B cell (primary cell): ENCODE measurements around the gene ARID3B. TPM values are rescaled to one million over a fixed set of nuclear protein-coding genes. Genes with fewer than 3 reads are reported as not detected.
"Not testable (repeated sequence)": the region's sequence is repeated elsewhere in the genome, so short reads cannot be mapped to it uniquely, and the experiment has no call there.

ENCODE experiments used
- ATAC-seq: fragments of 200-7000 bp; cut with Tn5 transposase; one replicate; pipeline ENCODE4 v1.10.0; 2021; ENCODE audit warnings: low read depth, mild to moderate bottlenecking, moderate number of reproducible peaks, moderate library complexity
- CTCF ChIA-PET: fragments of 350-600 bp; sonication (Branson Sonifier 250); formaldehyde crosslinking; loops from one replicate; lab custom pipeline; 2021; ENCODE audit warnings: antibody characterized with exemption, inconsistent platforms; lab: Charles Lee
- POLR2A ChIA-PET: fragments of 350-600 bp; sonication (Branson Sonifier 250); formaldehyde crosslinking; loops from one replicate; lab custom pipeline; 2021; ENCODE audit warnings: antibody characterized with exemption; lab: Charles Lee
- DNase-seq: peaks from one replicate; pipeline ENCODE4 v3.0.0; 2013
- H2AFZ ChIP-seq: 2 replicates; pipeline ENCODE4 v1.6.1; 2012; ENCODE audit warnings: mild to moderate bottlenecking, low read depth, low read length; ENCODE audit not compliant: insufficient read depth, poor library complexity, severe bottlenecking
- H3K27ac ChIP-seq, 2 donors: 1 replicate in 1 of 2; 2 replicates in 1 of 2; pipeline ENCODE4 v1.5.1; 2012 to 2013; ENCODE audit warnings: low read length in 2 of 2, mild to moderate bottlenecking in 2 of 2, moderate library complexity in 1 of 2
- H3K27me3 ChIP-seq, 4 experiments: fragments of 200-600 bp in 1 of 4; sonication (generic) in 1 of 4; replicated peaks in 1 of 4; 1 replicate in 2 of 4; 2 replicates in 2 of 4; pipeline versions ENCODE4 v1.6.1 to v1.7.0; 2013 to 2016; ENCODE audit warnings: low read length in 3 of 4, mild to moderate bottlenecking in 2 of 4, mixed read lengths in 1 of 4, moderate library complexity in 1 of 4; ENCODE audit not compliant: insufficient read depth in 4 of 4, control insufficient read depth in 3 of 4; ENCODE audit errors: control extremely low read depth in 1 of 4
- H3K36me3 ChIP-seq, 2 experiments: replicated peaks in 1 of 2; 1 replicate in 1 of 2; 2 replicates in 1 of 2; pipeline versions ENCODE4 v1.6.1 to v1.7.1; 2013; ENCODE audit warnings: low read length in 1 of 2; ENCODE audit not compliant: insufficient read depth in 2 of 2, control insufficient read depth in 1 of 2; ENCODE audit errors: control extremely low read depth in 1 of 2, extremely low read depth in 1 of 2
- H3K4me1 ChIP-seq, 2 donors: fragments of 200-600 bp in 1 of 2; sonication (generic) in 1 of 2; 1 replicate in 1 of 2; 2 replicates in 1 of 2; pipeline versions ENCODE4 v1.5.1 to v1.6.1; 2013 to 2017; ENCODE audit warnings: low read length in 2 of 2; ENCODE audit not compliant: control insufficient read depth in 2 of 2, insufficient read depth in 2 of 2
- H3K4me2 ChIP-seq: replicated peaks from 2 replicates; pipeline ENCODE3; 2012; ENCODE audit warnings: mild to moderate bottlenecking, low read depth, low read length; ENCODE audit not compliant: poor library complexity, severe bottlenecking
- H3K4me3 ChIP-seq, 5 experiments: fragments of 200-600 bp in 1 of 5; sonication (generic) in 1 of 5; 1 replicate in 3 of 5; 2 replicates in 2 of 5; pipeline versions ENCODE4 v1.5.1 to v1.7.0; 2011 to 2016; ENCODE audit warnings: low read length in 4 of 5, mild to moderate bottlenecking in 4 of 5, low read depth in 2 of 5, control low read depth in 1 of 5, moderate library complexity in 1 of 5; ENCODE audit not compliant: insufficient read depth in 1 of 5; ENCODE audit errors: control extremely low read depth in 1 of 5, extremely low read depth in 1 of 5
- H3K79me2 ChIP-seq: fragments of 200-600 bp; sonication (generic); one replicate; pipeline ENCODE4 v1.6.0; 2016; ENCODE audit warnings: low read length; ENCODE audit not compliant: control insufficient read depth, insufficient read depth
- H3K9ac ChIP-seq: fragments of 200-600 bp; sonication (generic); 2 replicates; pipeline ENCODE4 v1.6.1; 2017; ENCODE audit warnings: mild to moderate bottlenecking, low read length, moderate library complexity
- H3K9me3 ChIP-seq, 3 donors: one replicate each; pipeline versions ENCODE4 v1.6.1 to v1.7.1; 2013; ENCODE audit warnings: low read length in 2 of 3; ENCODE audit not compliant: control insufficient read depth in 2 of 3, insufficient read depth in 1 of 3; ENCODE audit errors: control extremely low read depth in 1 of 3
- H4K20me1 ChIP-seq: 2 replicates; pipeline ENCODE4 v1.6.0; 2012; ENCODE audit warnings: mild to moderate bottlenecking, low read length; ENCODE audit not compliant: insufficient read depth, control insufficient read depth, poor library complexity, severe bottlenecking
- H3K27ac Mint-ChIP-seq: one replicate; pipeline ENCODE4 v1.8.0; 2021; ENCODE audit warnings: mixed read lengths
- H3K27me3 Mint-ChIP-seq: one replicate; pipeline ENCODE4 v1.8.0; 2021; ENCODE audit warnings: mixed read lengths
- H3K4me1 Mint-ChIP-seq: one replicate; pipeline ENCODE4 v1.8.0; 2021; ENCODE audit warnings: mixed read lengths
- H3K4me3 Mint-ChIP-seq: one replicate; pipeline ENCODE4 v1.8.0; 2021; ENCODE audit warnings: mixed read lengths
- H3K9me3 Mint-ChIP-seq: one replicate; pipeline ENCODE4 v1.8.0; 2022; ENCODE audit warnings: mixed read lengths; ENCODE audit not compliant: insufficient read depth
- CTCF ChIP-seq: fragments of 200-600 bp; IDR thresholded peaks from one replicate; pipeline ENCODE4 v1.8.0; 2022; ENCODE audit warnings: antibody characterized with exemption, mild to moderate bottlenecking
- EZH2 ChIP-seq: IDR thresholded peaks from 2 replicates; pipeline ENCODE4 v1.6.1; 2012; ENCODE audit warnings: borderline replicate concordance, low read depth, mild to moderate bottlenecking, moderate library complexity, low read length; ENCODE audit not compliant: insufficient read depth, poor library complexity, severe bottlenecking
- WGBS: methylation state at CpG from one replicate; pipeline ENCODE4 v1.1.5; 2013; ENCODE audit warnings: missing lambda C conversion rate; ENCODE audit not compliant: insufficient coverage; 5-methylcytosine and 5-hydroxymethylcytosine counted together
- intact Hi-C: fragments of 100-400 bp; cut with micrococcal nuclease; formaldehyde crosslinking; loops from one replicate; pipeline ENCODE4 v1.10.0; 2022
- polyA plus RNA-seq: library from polyadenylated mRNA; depleted of rRNA; stranded (reverse); fragments of >200 nt; gene quantifications from 2 replicates; pipeline ENCODE4 v1.2.3, GENCODE V29; 2012
- total RNA-seq, 2 donors: library from RNA; stranded (reverse); fragments of 120-200 nt in 1 of 2; gene quantifications; 1 replicate in 1 of 2; 2 replicates in 1 of 2; pipeline versions ENCODE4 v1.2.3 to v1.2.4, GENCODE V29; 2013 to 2022

Gene ARID3B
- total and polyA plus RNA-seq, 2 donors (not counting 1 experiment from before 2014, with no cell fraction given): 23.0 to 31.0 TPM

DNA sequence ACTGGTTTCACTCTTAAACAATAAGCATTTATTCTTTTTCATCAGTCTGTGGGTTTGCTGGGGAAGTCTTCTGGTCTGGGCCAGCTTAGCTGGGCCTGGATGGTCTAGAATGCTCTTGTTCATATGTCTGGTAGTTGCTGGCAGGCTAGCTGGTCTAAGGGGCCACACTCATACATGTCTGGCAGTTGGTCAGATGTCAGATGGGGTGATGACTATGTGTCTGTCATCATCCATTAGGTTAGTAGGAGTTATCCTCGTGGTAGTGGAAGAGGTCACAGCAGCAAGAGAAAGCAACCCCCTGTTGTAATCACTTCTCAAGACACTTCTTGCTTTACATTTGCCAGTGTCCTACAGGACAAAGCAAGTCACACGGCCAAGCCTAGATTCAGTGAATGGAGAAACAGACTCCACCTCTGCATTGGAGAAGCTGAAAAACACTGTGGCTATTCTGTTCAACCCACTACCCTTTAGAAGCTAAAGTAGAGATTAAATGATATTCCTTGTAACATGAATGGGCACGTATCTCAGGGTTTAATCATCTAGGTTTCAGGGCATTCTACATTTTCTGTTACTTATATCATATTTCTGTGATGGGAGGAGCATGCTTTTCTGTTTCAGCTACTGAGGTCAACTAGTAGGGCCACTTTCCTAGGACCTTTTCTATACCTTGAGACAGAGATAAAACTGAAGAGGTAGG, 5.5 kb upstream of the ARID3B start:
- Mint-ChIP-seq H3K27me3 (no peaks in the 10 kb centered on the region), H3K9me3 (no peaks in the 10 kb centered on the region), H3K4me1 (peaks cover 11% of the 10 kb centered on the region), H3K4me3 (no peak overlapping the region), H3K27ac (no peak overlapping the region)
- Histone ChIP-seq H3K27ac (no peak overlapping the region), H3K4me2 (no peak overlapping the region), H3K9me3 (no peaks in the 10 kb centered on the region), H2AFZ (no peak overlapping the region), H3K27me3 (no peaks in the 10 kb centered on the region), H3K36me3 (no peaks in the 10 kb centered on the region), H3K4me3 (no peak overlapping the region), H3K79me2 (peaks cover 12% of the 10 kb centered on the region), H4K20me1 (no peaks in the 10 kb centered on the region), H3K9ac (no peak overlapping the region), H3K4me1 (peaks cover 6 to 8% of the 10 kb centered on the region in 2 donors)
- ATAC-seq: no peak
- WGBS: no CpG with 5 or more reads among the region's 3 CpGs
- CTCF ChIA-PET: interaction anchor here (1.6 to 1.7 kb wide), 2 partner anchors 82 to 153 kb away, joined by 4 to 5 read pairs; no protein-coding TSS in a partner anchor
- POLR2A ChIA-PET: no interaction called here
- intact Hi-C loops: no loop called here
- no peak for DNase-seq
- TF ChIP-seq EZH2: no peak
- no peak for TF ChIP-seq CTCF

GRCh38 chr15:74537736-74538135, 3.3 kb upstream of the ARID3B start:
- Histone ChIP-seq H3K36me3 (no peaks in the 10 kb centered on the region), H3K27me3 (no peaks in the 10 kb centered on the region), H3K79me2 (peaks cover 20% of the 10 kb centered on the region), H3K9ac (no peak overlapping the region), H3K9me3 (no peaks in the 10 kb centered on the region), H4K20me1 (no peaks in the 10 kb centered on the region), H3K4me1 (peaks cover 14 to 22% of the 10 kb centered on the region in 2 donors), H3K4me2 (no peak overlapping the region), H3K27ac (no peak overlapping the region), H3K4me3 (no peak overlapping the region), H2AFZ (no peak overlapping the region)
- Mint-ChIP-seq H3K27ac (no peak overlapping the region), H3K4me1 (peaks cover 25% of the 10 kb centered on the region), H3K9me3 (no peaks in the 10 kb centered on the region), H3K4me3 (no peak overlapping the region), H3K27me3 (no peaks in the 10 kb centered on the region)
- intact Hi-C loops: no loop called here
- ChIA-PET CTCF (interaction anchor here (1.3 kb wide), 1 partner anchor 49 kb away, joined by 4 read pairs; no protein-coding TSS in a partner anchor), POLR2A (no interaction called here)
- no peak for TF ChIP-seq EZH2
- no peak for TF ChIP-seq CTCF
- WGBS: 100% methylated on average over 1 of the region's 1 CpG
- DNase-seq: no peak
- ATAC-seq: no peak

GRCh38 chr15:74539521-74539920, 1.5 kb upstream of the ARID3B start:
- CTCF ChIA-PET: interaction anchor here (0.6 to 1.3 kb wide), 4 partner anchors 38 to 253 kb away, joined by 3 read pairs; no protein-coding TSS in a partner anchor
- H3K9me3 Mint-ChIP-seq, H3K9me3 ChIP-seq, ATAC-seq, H4K20me1 ChIP-seq, H3K27me3 ChIP-seq, H3K27me3 Mint-ChIP-seq, DNase-seq, H3K4me3 ChIP-seq, H3K36me3 ChIP-seq, intact Hi-C loops, POLR2A ChIA-PET, H2AFZ ChIP-seq, H3K9ac ChIP-seq, H3K27ac ChIP-seq: not testable (repeated sequence)
- peaks cover 25 to 33% of the 10 kb centered on the region in 2 donors for H3K4me1 ChIP-seq
- 95% methylated on average over 10 of the region's 12 CpGs for WGBS
- peak overlapping the region; percentile 68 for H3K27ac Mint-ChIP-seq
- H3K79me2 ChIP-seq: peaks cover 30% of the 10 kb centered on the region
- peak overlapping the region; percentile 80 for H3K4me2 ChIP-seq
- H3K4me3 Mint-ChIP-seq: peak overlapping the region; percentile 75
- peaks cover 38% of the 10 kb centered on the region for H3K4me1 Mint-ChIP-seq
